SHP77 (cell line): ENCODE results near the gene PTTG1IP.

Source experiments
- DNase-seq, 2 experiments: peaks; one replicate each; lab custom pipeline; 2025; lab: John Stamatoyannopoulos, UW

The PTTG1IP gene

GRCh38 chr21:44909719-44910118, 36.2 kb upstream of the PTTG1IP start:
- DNase-seq = no peak

- no peak for DNase-seq
Measured at GRCh38 chr21:44908908-44909307, 35.4 kb upstream of the PTTG1IP start.

- DNase-seq = no peak
Measured at GRCh38 chr21:44907966-44908895, 34.7 kb upstream of the PTTG1IP start.

GRCh38 chr21:44907225-44907965, 33.9 kb upstream of the PTTG1IP start:
- no peak for DNase-seq

- DNase-seq = no peak
Measured at GRCh38 chr21:44905728-44906090, 32.2 kb upstream of the PTTG1IP start.

GRCh38 chr21:44905016-44905727, 31.7 kb upstream of the PTTG1IP start:
- DNase-seq = no peak

- DNase-seq = no peak
Measured at GRCh38 chr21:44904141-44904923, 30.8 kb upstream of the PTTG1IP start.

- DNase-seq = no peak
Measured at GRCh38 chr21:44903689-44904088, 30.2 kb upstream of the PTTG1IP start.

- DNase-seq = no peak
Measured at GRCh38 chr21:44903050-44903685, 29.7 kb upstream of the PTTG1IP start.

- DNase-seq = no peak
Measured at GRCh38 chr21:44902268-44903049, 29.0 kb upstream of the PTTG1IP start.

- DNase-seq = no peak
Measured at GRCh38 chr21:44901391-44902074, 28.0 kb upstream of the PTTG1IP start.

GRCh38 chr21:44900559-44901251, 27.2 kb upstream of the PTTG1IP start:
- no peak for DNase-seq

- DNase-seq = no peak
Measured at GRCh38 chr21:44899768-44900558, 26.5 kb upstream of the PTTG1IP start.

GRCh38 chr21:44898851-44899767, 25.6 kb upstream of the PTTG1IP start:
- no peak for DNase-seq

- no peak for DNase-seq
Measured at GRCh38 chr21:44898011-44898488, 24.6 kb upstream of the PTTG1IP start.

- DNase-seq = no peak
Measured at GRCh38 chr21:44897326-44898010, 24.0 kb upstream of the PTTG1IP start.
